ENCODE measurements around the gene TMEM179. TPM values are rescaled to one million over a fixed set of nuclear protein-coding genes. Genes with fewer than 3 reads are reported as not detected.

TMEM179 gene
- total and polyA plus RNA-seq, 2 of the 13 experiments (the other 11 are each of a cell fraction or from before 2014, with no cell fraction given) = not detected

DNA sequence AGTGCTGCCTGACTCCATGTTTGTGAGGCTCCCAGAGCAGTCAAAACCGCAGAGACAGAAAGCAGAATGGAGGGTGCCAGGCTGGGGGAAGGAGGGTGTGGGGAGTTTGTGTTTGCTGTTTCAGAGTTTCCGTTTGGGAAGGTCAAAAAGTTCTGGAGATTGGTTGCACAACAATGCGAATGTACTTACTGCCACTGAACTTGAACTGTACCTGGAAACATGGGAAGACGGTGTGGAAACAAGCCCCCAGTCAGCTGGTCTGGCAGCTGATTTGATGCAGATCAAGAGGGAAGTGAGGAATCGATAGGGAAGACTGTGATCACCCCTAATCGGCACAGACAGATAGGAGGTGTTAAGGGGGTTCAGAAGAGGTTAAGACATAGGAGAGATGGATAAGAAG lies 49.5 kb upstream of the TMEM179 start (continued):
- TF ChIP-seq GPBP1L1 (CRISPR knock-in tag; IDR thresholded peaks at IDR 0.05) (no peak), MYNN (CRISPR knock-in tag; IDR thresholded peaks at IDR 0.05; ENCODE audit: low read depth) (no peak), ZNF317 (CRISPR knock-in tag; IDR thresholded peaks at IDR 0.05) (0 out of 2 replicates have a peak, but pooled peaks have one; percentile 30), PAF1 (CRISPR knock-in tag; IDR thresholded peaks at IDR 0.05) (no peak), ZNF839 (CRISPR knock-in tag; IDR thresholded peaks at IDR 0.05; ENCODE audit: borderline replicate concordance) (no peak), ZNF788 (CRISPR knock-in tag; IDR thresholded peaks at IDR 0.05; ENCODE audit: borderline replicate concordance) (peak; percentile 48; the same call in 1 of the 2 replicates), SP140L (CRISPR knock-in tag; IDR thresholded peaks at IDR 0.05; ENCODE audit: borderline replicate concordance) (no peak), GATAD2A (CRISPR knock-in tag; IDR thresholded peaks at IDR 0.05) (peak; percentile 56), ZNF329 (CRISPR knock-in tag; IDR thresholded peaks at IDR 0.05; ENCODE audit: low read depth) (no peak), PAX8 (CRISPR knock-in tag; IDR thresholded peaks at IDR 0.05; ENCODE audit: borderline replicate concordance) (no peak), ZNF335 (CRISPR knock-in tag; IDR thresholded peaks at IDR 0.05) (peak; percentile 69; the same call in 1 of the 2 replicates), ZBTB38 (CRISPR knock-in tag; IDR thresholded peaks at IDR 0.05) (no peak), THAP9 (CRISPR knock-in tag; IDR thresholded peaks at IDR 0.05; ENCODE audit: borderline replicate concordance) (no peak), NR3C1 (CRISPR knock-in tag; IDR thresholded peaks at IDR 0.05) (no peak), ZNF30 (CRISPR knock-in tag; IDR thresholded peaks at IDR 0.05) (no peak), ZNF160 (CRISPR knock-in tag; IDR thresholded peaks at IDR 0.05) (no peak), NFKBIZ (CRISPR knock-in tag; IDR thresholded peaks at IDR 0.05) (no peak), ZNF326 (CRISPR knock-in tag; IDR thresholded peaks at IDR 0.05; ENCODE audit: borderline replicate concordance) (no peak)
- TF ChIP-seq, protein P1, sequence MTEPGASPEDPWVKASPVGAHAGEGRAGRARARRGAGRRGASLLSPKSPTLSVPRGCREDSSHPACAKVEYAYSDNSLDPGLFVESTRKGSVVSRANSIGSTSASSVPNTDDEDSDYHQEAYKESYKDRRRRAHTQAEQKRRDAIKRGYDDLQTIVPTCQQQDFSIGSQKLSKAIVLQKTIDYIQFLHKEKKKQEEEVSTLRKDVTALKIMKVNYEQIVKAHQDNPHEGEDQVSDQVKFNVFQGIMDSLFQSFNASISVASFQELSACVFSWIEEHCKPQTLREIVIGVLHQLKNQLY (CRISPR knock-in tag; IDR thresholded peaks at IDR 0.05) = peak; percentile 65; the same call in 1 of the 2 replicates
- TF ChIP-seq, protein P2, sequence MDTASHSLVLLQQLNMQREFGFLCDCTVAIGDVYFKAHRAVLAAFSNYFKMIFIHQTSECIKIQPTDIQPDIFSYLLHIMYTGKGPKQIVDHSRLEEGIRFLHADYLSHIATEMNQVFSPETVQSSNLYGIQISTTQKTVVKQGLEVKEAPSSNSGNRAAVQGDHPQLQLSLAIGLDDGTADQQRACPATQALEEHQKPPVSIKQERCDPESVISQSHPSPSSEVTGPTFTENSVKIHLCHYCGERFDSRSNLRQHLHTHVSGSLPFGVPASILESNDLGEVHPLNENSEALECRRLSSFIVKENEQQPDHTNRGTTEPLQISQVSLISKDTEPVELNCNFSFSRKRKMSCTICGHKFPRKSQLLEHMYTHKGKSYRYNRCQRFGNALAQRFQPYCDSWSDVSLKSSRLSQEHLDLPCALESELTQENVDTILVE (CRISPR knock-in tag; IDR thresholded peaks at IDR 0.05) = no peak

All from HepG2 (cell line).